Measurements from ENCODE around the gene CNBD2.

DNA sequence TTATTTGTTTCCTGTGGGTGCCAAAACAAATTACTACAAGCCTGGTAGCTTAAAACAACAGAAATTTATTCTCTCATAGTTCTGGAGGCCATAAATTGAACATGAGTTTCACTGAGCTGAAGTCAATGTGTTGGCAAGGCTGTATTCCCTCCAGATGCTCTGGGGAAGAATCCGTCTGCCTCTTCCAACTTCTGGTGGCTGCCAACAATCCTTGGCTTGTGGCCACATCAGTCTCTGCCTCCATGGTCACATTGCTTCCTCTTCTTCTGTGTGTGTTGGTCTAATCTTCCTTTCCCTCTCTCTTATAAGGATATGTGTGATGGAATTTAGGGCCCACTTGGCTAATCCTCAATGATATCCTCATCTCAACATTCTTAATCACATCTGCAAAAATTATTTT lies 93.4 kb downstream of the CNBD2 start:
- TF ChIP-seq, protein P1, sequence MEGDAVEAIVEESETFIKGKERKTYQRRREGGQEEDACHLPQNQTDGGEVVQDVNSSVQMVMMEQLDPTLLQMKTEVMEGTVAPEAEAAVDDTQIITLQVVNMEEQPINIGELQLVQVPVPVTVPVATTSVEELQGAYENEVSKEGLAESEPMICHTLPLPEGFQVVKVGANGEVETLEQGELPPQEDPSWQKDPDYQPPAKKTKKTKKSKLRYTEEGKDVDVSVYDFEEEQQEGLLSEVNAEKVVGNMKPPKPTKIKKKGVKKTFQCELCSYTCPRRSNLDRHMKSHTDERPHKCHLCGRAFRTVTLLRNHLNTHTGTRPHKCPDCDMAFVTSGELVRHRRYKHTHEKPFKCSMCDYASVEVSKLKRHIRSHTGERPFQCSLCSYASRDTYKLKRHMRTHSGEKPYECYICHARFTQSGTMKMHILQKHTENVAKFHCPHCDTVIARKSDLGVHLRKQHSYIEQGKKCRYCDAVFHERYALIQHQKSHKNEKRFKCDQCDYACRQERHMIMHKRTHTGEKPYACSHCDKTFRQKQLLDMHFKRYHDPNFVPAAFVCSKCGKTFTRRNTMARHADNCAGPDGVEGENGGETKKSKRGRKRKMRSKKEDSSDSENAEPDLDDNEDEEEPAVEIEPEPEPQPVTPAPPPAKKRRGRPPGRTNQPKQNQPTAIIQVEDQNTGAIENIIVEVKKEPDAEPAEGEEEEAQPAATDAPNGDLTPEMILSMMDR (IDR thresholded peaks at IDR 0.05): no peak
- TF ChIP-seq EZH2phosphoT487 (IDR thresholded peaks at IDR 0.05) (no peak), EZH2 (IDR thresholded peaks at IDR 0.05) (no peak)
